H1 (cell line): ENCODE measurements around the gene ADAMTSL2. TPM values are rescaled to one million over a fixed set of nuclear protein-coding genes. Genes with fewer than 3 reads are reported as not detected.

Experiments
- CTCF ChIA-PET: fragments of 300-600 bp; sonication (Branson Sonifier 250); formaldehyde crosslinking; loops from one replicate; lab custom pipeline; 2021; ENCODE audit not compliant: partially characterized antibody; lab: Charles Lee
- POLR2A ChIA-PET: fragments of 300-600 bp; sonication (Branson Sonifier 250); formaldehyde crosslinking; loops from one replicate; lab custom pipeline; 2021; ENCODE audit warnings: inconsistent platforms; ENCODE audit not compliant: partially characterized antibody; lab: Charles Lee
- DNase-seq, 2 experiments: peaks; one replicate each; pipeline versions ENCODE4 v3.0.0 to v3.0.0-alpha.2; 2010 to 2022; ENCODE audit warnings: low spot score in 2 of 2, low read depth in 1 of 2, mixed read lengths in 1 of 2
- FAIRE-seq: peaks from 2 replicates; lab custom pipeline; 2011; peaks lifted over from hg19 to GRCh38; lab: Jason Lieb, UNC
- H2AFZ ChIP-seq: 2 replicates; pipeline ENCODE4 v1.8.1; 2012; ENCODE audit warnings: low read length, inconsistent platforms
- H2AK5ac ChIP-seq: 2 replicates; pipeline ENCODE4 v1.6.1; 2013; ENCODE audit warnings: low read depth, low read length
- H2BK120ac ChIP-seq: replicated peaks from 2 replicates; pipeline ENCODE3; 2013; ENCODE audit warnings: low read depth, low read length, inconsistent platforms
- H2BK12ac ChIP-seq: 2 replicates; pipeline ENCODE4 v1.6.1; 2013; ENCODE audit warnings: low read depth, low read length
- H2BK15ac ChIP-seq: 2 replicates; pipeline ENCODE4 v1.6.1; 2013; ENCODE audit warnings: low read length
- H2BK20ac ChIP-seq: 2 replicates; pipeline ENCODE4 v1.6.1; 2013; ENCODE audit warnings: low read length
- H2BK5ac ChIP-seq: 2 replicates; pipeline ENCODE4 v1.6.1; 2013; ENCODE audit warnings: low read depth, low read length
- H3K14ac ChIP-seq: 2 replicates; pipeline ENCODE4 v1.6.1; 2013; ENCODE audit warnings: inconsistent platforms; ENCODE audit not compliant: insufficient read length
- H3K18ac ChIP-seq: 2 replicates; pipeline ENCODE4 v1.6.1; 2013; ENCODE audit warnings: low read length; ENCODE audit errors: extremely low read depth
- H3K23ac ChIP-seq: 2 replicates; pipeline ENCODE4 v1.6.1; 2013; ENCODE audit warnings: inconsistent platforms; ENCODE audit not compliant: insufficient read length
- H3K23me2 ChIP-seq: 2 replicates; pipeline ENCODE4 v1.6.1; 2013; ENCODE audit warnings: low read depth, low read length
- H3K27ac ChIP-seq: 2 replicates; pipeline ENCODE4 v1.6.1; 2011; ENCODE audit warnings: low read depth, low read length, inconsistent platforms
- H3K27me3 ChIP-seq, 4 experiments: replicated peaks in 1 of 4; 1 replicate in 1 of 4; 2 replicates in 3 of 4; pipeline versions ENCODE4 v1.6.1 to v1.8.1; 2011 to 2013; ENCODE audit warnings: low read length in 3 of 4, mild to moderate bottlenecking in 3 of 4, inconsistent platforms in 2 of 4, mixed read lengths in 2 of 4, moderate library complexity in 1 of 4; ENCODE audit not compliant: control insufficient read depth in 3 of 4, insufficient read depth in 3 of 4; ENCODE audit errors: extremely low read depth in 1 of 4
- H3K36me3 ChIP-seq, 4 experiments: 2 replicates each; pipeline versions ENCODE4 v1.6.1 to v1.8.1; 2011 to 2013; ENCODE audit warnings: mild to moderate bottlenecking in 4 of 4, low read length in 3 of 4, moderate library complexity in 2 of 4, control low read depth in 1 of 4, inconsistent platforms in 1 of 4; ENCODE audit not compliant: insufficient read depth in 4 of 4, control insufficient read depth in 2 of 4
- H3K4ac ChIP-seq: replicated peaks from 2 replicates; pipeline ENCODE3; 2013; ENCODE audit warnings: low read length, low read depth, mixed read lengths, inconsistent platforms; ENCODE audit not compliant: insufficient read length
- H3K4me1 ChIP-seq, 4 experiments: replicated peaks in 1 of 4; 1 replicate in 1 of 4; 2 replicates in 3 of 4; pipeline versions ENCODE4 v1.6.1 to v1.8.1; 2011 to 2013; ENCODE audit warnings: low read length in 3 of 4, inconsistent platforms in 2 of 4, mixed read lengths in 1 of 4; ENCODE audit not compliant: insufficient read depth in 4 of 4, control insufficient read depth in 3 of 4
- H3K4me2 ChIP-seq, 2 experiments: 2 replicates each; pipeline versions ENCODE4 v1.6.1 to v1.8.1; 2011 to 2013; ENCODE audit warnings: low read depth in 2 of 2, low read length in 2 of 2, control low read depth in 1 of 2, inconsistent platforms in 1 of 2, mild to moderate bottlenecking in 1 of 2; ENCODE audit not compliant: insufficient read depth in 1 of 2
- H3K4me3 ChIP-seq, 4 experiments: fragments of 200-600, 300-600 bp in 1 of 4; sonication (generic), shearing (Covaris generic), sonication (Bioruptor Twin) in 1 of 4; 2 replicates each; pipeline versions ENCODE4 v1.5.1 to v1.8.1; 2011 to 2016; ENCODE audit warnings: low read length in 4 of 4, low read depth in 3 of 4, control low read depth in 2 of 4, inconsistent platforms in 2 of 4, mild to moderate bottlenecking in 2 of 4, mixed read lengths in 1 of 4, moderate library complexity in 1 of 4; ENCODE audit not compliant: insufficient read depth in 2 of 4; ENCODE audit errors: extremely low read depth in 1 of 4
- H3K56ac ChIP-seq: replicated peaks from 2 replicates; pipeline ENCODE3; 2013; ENCODE audit warnings: low read depth, mild to moderate bottlenecking, mixed read lengths, low read length, inconsistent platforms; ENCODE audit not compliant: insufficient read length
- H3K79me1 ChIP-seq: 2 replicates; pipeline ENCODE4 v1.6.1; 2013; ENCODE audit warnings: low read depth, low read length, control low read depth
- H3K79me2 ChIP-seq, 2 experiments: 2 replicates each; pipeline versions ENCODE4 v1.6.1 to v1.8.1; 2012 to 2013; ENCODE audit warnings: low read length in 2 of 2, mild to moderate bottlenecking in 2 of 2, inconsistent platforms in 1 of 2; ENCODE audit not compliant: insufficient read depth in 2 of 2, control insufficient read depth in 1 of 2
- H3K9ac ChIP-seq, 4 experiments: replicated peaks in 1 of 4; 1 replicate in 1 of 4; 2 replicates in 3 of 4; pipeline versions ENCODE4 v1.6.1 to v1.8.1; 2011 to 2013; ENCODE audit warnings: low read depth in 3 of 4, low read length in 3 of 4, control low read depth in 2 of 4, mild to moderate bottlenecking in 2 of 4, moderate library complexity in 2 of 4, inconsistent platforms in 1 of 4; ENCODE audit errors: extremely low read depth in 1 of 4
- H3K9me3 ChIP-seq, 2 experiments: 2 replicates each; pipeline versions ENCODE4 v1.6.1 to v1.8.1; 2012 to 2013; ENCODE audit warnings: mild to moderate bottlenecking in 2 of 2, moderate library complexity in 2 of 2, control low read depth in 1 of 2, inconsistent platforms in 1 of 2, low read depth in 1 of 2, low read length in 1 of 2, mixed read lengths in 1 of 2; ENCODE audit not compliant: insufficient read depth in 2 of 2
- H4K20me1 ChIP-seq, 2 experiments: replicated peaks in 1 of 2; 2 replicates each; pipeline versions ENCODE3 to v1.8.1; 2011 to 2013; ENCODE audit warnings: inconsistent platforms in 2 of 2, low read length in 2 of 2, mild to moderate bottlenecking in 1 of 2; ENCODE audit not compliant: insufficient read depth in 2 of 2, control insufficient read depth in 1 of 2
- H4K5ac ChIP-seq: 2 replicates; pipeline ENCODE4 v1.6.1; 2013; ENCODE audit warnings: low read length, low read depth, mixed read lengths, inconsistent platforms; ENCODE audit not compliant: insufficient read length
- H4K8ac ChIP-seq: 2 replicates; pipeline ENCODE4 v1.8.0; 2013; ENCODE audit warnings: mild to moderate bottlenecking, moderate library complexity, low read length, inconsistent platforms; ENCODE audit not compliant: insufficient read depth; ENCODE audit errors: extremely low read depth
- H4K91ac ChIP-seq: replicated peaks from 2 replicates; pipeline ENCODE3; 2013; ENCODE audit warnings: low read length, mixed read lengths, inconsistent platforms; ENCODE audit not compliant: insufficient read length
- BRCA1 ChIP-seq: IDR thresholded peaks from 2 replicates; pipeline ENCODE4 v1.6.1; 2012; ENCODE audit warnings: low read depth, low read length, improper control_type of control experiment
- RNF2 ChIP-seq: fragments of 200-900, 300-1000 bp; sonication (generic); IDR thresholded peaks from 2 replicates; pipeline ENCODE4 v1.7.1; 2016; ENCODE audit warnings: borderline replicate concordance, low read depth, mild to moderate bottlenecking, antibody characterized with exemption, low read length; ENCODE audit not compliant: poor library complexity, severe bottlenecking; ENCODE audit errors: missing control alignments
- RXRA ChIP-seq: IDR thresholded peaks from 2 replicates; pipeline ENCODE4 v1.6.1; 2011; ENCODE audit warnings: low read depth, mild to moderate bottlenecking, low read length, moderate library complexity; ENCODE audit not compliant: insufficient read depth
- YY1 ChIP-seq: IDR thresholded peaks from 2 replicates; pipeline ENCODE4 v1.6.1; 2011; ENCODE audit warnings: low read depth, mild to moderate bottlenecking, low read length
- WGBS, 2 experiments: shearing (Covaris generic) in 1 of 2; methylation state at CpG; one replicate each; pipeline versions ENCODE4 v1.1.6 to v1.1.7; 2013 to 2015; ENCODE audit warnings: low lambda C conversion rate in 2 of 2, mixed read lengths in 2 of 2, inconsistent platforms in 1 of 2, low coverage in 1 of 2, missing lambda C conversion rate in 1 of 2; ENCODE audit not compliant: insufficient replicate concordance in 2 of 2, insufficient coverage in 1 of 2, insufficient read length in 1 of 2; ENCODE audit errors: extremely low coverage in 1 of 2, missing lambda C conversion rate in 1 of 2; 5-methylcytosine and 5-hydroxymethylcytosine counted together
- polyA plus RNA-seq, 7 experiments: library from polyadenylated mRNA; depleted of rRNA in 3 of 7; stranded (reverse) in 5 of 7; unstranded in 2 of 7; fragments of >200 nt in 5 of 7; fragments of 200-250 nt in 2 of 7; gene quantifications; 1 replicate in 5 of 7; 2 replicates in 1 of 7; 4 replicates in 1 of 7; pipeline versions ENCODE4 v1.2.1 to v1.2.3, GENCODE V29; 2011 to 2013; ENCODE audit warnings: missing spikeins in 2 of 7, mixed read lengths in 2 of 7
- total RNA-seq: library from RNA; stranded (reverse); fragmentation: NEBNext Ultra II Directional; extraction: Animal tissue kit (Norgen Biotek cat#: 25700); gene quantifications from 2 replicates; pipeline ENCODE4 v1.2.1, GENCODE V29; 2021

ADAMTSL2 gene
- total and polyA plus RNA-seq, 2 of the 8 experiments (the other 6 are each of a cell fraction or from before 2014, with no cell fraction given): 0.74 to 0.76 TPM

DNA sequence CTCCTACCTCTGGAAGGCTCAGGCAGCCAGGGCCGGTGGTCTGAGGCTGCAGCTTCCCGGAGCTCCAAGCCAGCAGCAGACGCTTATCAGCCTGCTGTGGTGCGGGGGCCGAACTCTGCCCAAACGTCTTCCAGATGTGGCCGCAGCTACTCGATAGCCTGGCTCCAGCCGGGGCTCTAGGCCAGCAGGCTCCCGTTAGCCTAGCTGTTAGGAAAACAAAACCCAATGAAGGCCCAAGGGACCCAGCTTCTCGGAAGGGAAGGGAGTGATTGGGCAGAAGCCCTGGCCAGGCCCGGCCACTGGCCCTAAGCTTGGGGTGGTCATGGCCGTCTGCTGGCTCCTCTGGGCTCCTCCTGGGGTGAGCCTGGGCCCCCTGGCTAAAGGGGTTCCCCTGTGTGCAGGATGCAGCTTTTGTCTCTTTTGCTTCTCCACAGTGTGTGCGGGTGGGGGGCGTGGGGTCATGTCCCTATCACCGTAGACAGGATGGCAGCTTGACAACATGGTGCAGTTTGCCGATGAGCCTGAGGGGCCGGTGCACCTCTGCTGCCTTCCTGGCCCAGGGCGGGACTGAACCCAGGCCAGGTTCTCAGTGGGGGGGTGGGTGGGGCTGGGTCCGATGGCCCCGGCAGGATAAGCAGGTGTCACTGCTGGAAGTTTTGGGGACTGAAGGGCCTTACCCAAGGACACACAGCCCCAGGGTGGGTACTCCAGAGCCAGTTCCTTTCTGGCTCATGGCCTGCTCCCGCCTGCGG lies 28.4 kb upstream of the ADAMTSL2 start:
- Histone ChIP-seq H3K9ac (no peak overlapping the region), H2BK20ac (no peak overlapping the region), H3K79me1 (no peaks in the 10 kb centered on the region), H3K18ac (no peak overlapping the region), H3K4me3 (no peak overlapping the region), H2AK5ac (no peak overlapping the region), H3K36me3 (no peaks in the 10 kb centered on the region), H2BK5ac (no peak overlapping the region), H4K91ac (no peak overlapping the region), H3K23me2 (0 out of 2 replicates have a peak, but pooled peaks cover 1% of the 10 kb centered on the region), H3K14ac (no peak overlapping the region), H3K9me3 (peaks cover 2 to 11% of the 10 kb centered on the region in 2 experiments; a peak in 2 of 4 replicates), H3K23ac (no peak overlapping the region), H3K4me1 (peaks cover 0 to 15% (median 12%) of the 10 kb centered on the region in 4 experiments; a peak in 6 of 7 replicates), H4K8ac (no peak overlapping the region), H3K4ac (no peak overlapping the region), H3K27me3 (peaks cover 0 to 2% (median 0%) of the 10 kb centered on the region in 4 experiments; a peak in 2 of 7 replicates), H3K79me2 (no peaks in the 10 kb centered on the region), H4K20me1 (no peaks in the 10 kb centered on the region), H4K5ac (no peak overlapping the region), H3K4me2 (no peak overlapping the region), H2AFZ (no peak overlapping the region), H2BK12ac (no peak overlapping the region), H3K27ac (no peak overlapping the region), H3K56ac (no peak overlapping the region), H2BK120ac (no peak overlapping the region), H2BK15ac (no peak overlapping the region)
- FAIRE-seq (no peak), DNase-seq (no peak)
- ChIA-PET POLR2A (no interaction called here), CTCF (interaction anchor here (0.5 to 3.0 kb wide), 11 partner anchors 11 to 261 kb away, joined by 3 to 13 read pairs (median 4); partner anchors contain the start of genes ADAMTSL2 and MYMK)
- 89% methylated on average over 16 of the region's 23 CpGs; no CpG with 5 or more reads in 1 of the 2 experiments for WGBS, 2 experiments
- TF ChIP-seq YY1: no peak
- TF ChIP-seq RXRA: no peak
- TF ChIP-seq RNF2: no peak
- TF ChIP-seq BRCA1: no peak
